GM18499 (cell line): ENCODE measurements around the gene CAMK2A.

Source experiments
- ATAC-seq: cut with Tn5 transposase; IDR thresholded peaks from one replicate; pipeline ENCODE4 v1.9.1; 2021; ENCODE audit warnings: moderate number of reproducible peaks; ENCODE audit not compliant: insufficient read depth, unreplicated experiment

Gene CAMK2A

GRCh38 chr5:150196514-150196913 lies 93.1 kb downstream of the CAMK2A start:
- ATAC-seq: no peak

GRCh38 chr5:150195736-150196485 lies 93.7 kb downstream of the CAMK2A start:
- ATAC-seq: no peak

- no peak for ATAC-seq
Observed at GRCh38 chr5:150192462-150192861, 97.1 kb downstream of the CAMK2A start.

GRCh38 chr5:150190987-150191386 lies 98.6 kb downstream of the CAMK2A start:
- no peak for ATAC-seq

- ATAC-seq: no peak
Observed at GRCh38 chr5:150190503-150190979, 99.0 kb downstream of the CAMK2A start.

GRCh38 chr5:150189728-150190502 lies 99.7 kb downstream of the CAMK2A start, which contains the start of gene SLC6A7:
Gene SLC6A7 (plus strand): TSS chr5:150190062. CDS start chr5:150190328, 266 bp downstream.
- no peak for ATAC-seq

GRCh38 chr5:150189326-150189725 lies 100.2 kb downstream of the CAMK2A start:
- no peak for ATAC-seq

GRCh38 chr5:150188146-150188842 lies 101.3 kb downstream of the CAMK2A start:
- ATAC-seq: no peak

- ATAC-seq: no peak
Observed at GRCh38 chr5:150186897-150187296, 102.7 kb downstream of the CAMK2A start.

- ATAC-seq: no peak
Observed at GRCh38 chr5:150186137-150186536, 103.4 kb downstream of the CAMK2A start.

- no peak for ATAC-seq
Observed at GRCh38 chr5:150184990-150185912, 104.3 kb downstream of the CAMK2A start.

- ATAC-seq: no peak
Observed at GRCh38 chr5:150184006-150184405, 105.6 kb downstream of the CAMK2A start.

- no peak for ATAC-seq
Observed at GRCh38 chr5:150183436-150183835, 106.1 kb downstream of the CAMK2A start.

GRCh38 chr5:150182774-150183173 lies 106.8 kb downstream of the CAMK2A start:
- no peak for ATAC-seq

GRCh38 chr5:150181766-150182545 lies 107.6 kb downstream of the CAMK2A start:
- ATAC-seq: no peak

- ATAC-seq: no peak
Observed at GRCh38 chr5:150181027-150181426, 108.5 kb downstream of the CAMK2A start.

- no peak for ATAC-seq
Observed at GRCh38 chr5:150180241-150181026, 109.1 kb downstream of the CAMK2A start.

- ATAC-seq: no peak
Observed at GRCh38 chr5:150179019-150179620, 110.5 kb downstream of the CAMK2A start.
